Measurements from ENCODE around the gene C3orf20. TPM values are rescaled to one million over a fixed set of nuclear protein-coding genes. Genes with fewer than 3 reads are reported as not detected.
"Not testable (repeated sequence)": the region's sequence is repeated elsewhere in the genome, so short reads cannot be mapped to it uniquely, and the experiment has no call there.

The C3orf20 gene
- total RNA-seq, 2 donors from 2014 or later: 0.12 to 0.42 TPM

DNA sequence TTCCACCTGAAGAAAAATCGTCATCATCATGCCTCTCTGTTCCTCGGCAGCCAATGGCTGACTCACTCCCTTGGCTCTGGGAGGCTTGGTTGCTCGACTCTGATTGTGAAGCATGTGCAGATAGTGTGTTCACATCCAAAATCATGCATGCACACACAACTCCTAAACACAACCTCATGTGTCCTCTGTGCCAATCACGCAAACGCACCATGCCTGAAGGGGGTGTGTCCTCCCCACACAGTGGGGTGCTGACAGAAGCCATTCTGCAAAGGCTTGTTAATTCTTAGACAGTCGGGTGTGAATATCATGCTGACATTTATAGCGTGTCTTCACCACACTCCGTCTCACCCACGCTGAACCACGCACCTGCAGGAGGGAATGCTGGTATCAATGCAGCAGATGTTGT lies 34.8 kb upstream of the C3orf20 start:
- peaks cover 6% of the 10 kb centered on the region for H3K4me1 Mint-ChIP-seq
- no peak overlapping the region for H3K4me3 Mint-ChIP-seq
- peaks cover 33% of the 10 kb centered on the region for H3K27me3 Mint-ChIP-seq

DNA sequence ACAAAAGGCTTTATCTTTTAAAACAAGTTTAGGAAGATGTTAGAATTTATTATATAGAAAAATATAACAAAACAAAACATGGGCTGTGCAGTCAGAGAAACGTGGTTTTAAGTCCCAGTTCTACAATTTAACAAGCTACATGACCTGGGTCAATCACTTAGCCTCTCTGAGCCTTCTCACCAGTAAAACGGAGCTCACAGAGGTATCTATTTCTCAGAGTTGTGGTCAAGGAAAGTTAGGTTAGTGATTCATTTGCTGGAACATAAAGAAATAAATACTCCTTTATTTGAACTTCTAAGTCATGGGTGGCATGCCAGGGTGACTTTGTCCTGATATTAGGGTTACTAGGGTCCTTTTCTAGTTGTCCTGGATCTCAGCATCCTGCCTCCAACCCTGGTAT lies 34.2 kb upstream of the C3orf20 start:
- Mint-ChIP-seq H3K27me3 (peaks cover 29% of the 10 kb centered on the region), H3K4me1 (peaks cover 6% of the 10 kb centered on the region), H3K36me3 (ENCODE audit: low read depth) (no peaks in the 10 kb centered on the region), H3K4me3 (no peak overlapping the region), H3K27ac (no peak overlapping the region)
- ATAC-seq: no peak
- no peaks in the 10 kb centered on the region for H3K9me3 ChIP-seq (ENCODE audit: control insufficient read depth, low read length, poor library complexity, severe bottlenecking)
- DNase-seq: no peak

More for the DNA sequence above, 34.8 kb upstream of the C3orf20 start:
- no peak for ATAC-seq
- H3K27ac Mint-ChIP-seq: no peak overlapping the region
- no peak for DNase-seq
- no peaks in the 10 kb centered on the region for H3K9me3 ChIP-seq (ENCODE audit: control insufficient read depth, low read length, poor library complexity, severe bottlenecking)
- no peaks in the 10 kb centered on the region for H3K36me3 Mint-ChIP-seq (ENCODE audit: low read depth)

DNA sequence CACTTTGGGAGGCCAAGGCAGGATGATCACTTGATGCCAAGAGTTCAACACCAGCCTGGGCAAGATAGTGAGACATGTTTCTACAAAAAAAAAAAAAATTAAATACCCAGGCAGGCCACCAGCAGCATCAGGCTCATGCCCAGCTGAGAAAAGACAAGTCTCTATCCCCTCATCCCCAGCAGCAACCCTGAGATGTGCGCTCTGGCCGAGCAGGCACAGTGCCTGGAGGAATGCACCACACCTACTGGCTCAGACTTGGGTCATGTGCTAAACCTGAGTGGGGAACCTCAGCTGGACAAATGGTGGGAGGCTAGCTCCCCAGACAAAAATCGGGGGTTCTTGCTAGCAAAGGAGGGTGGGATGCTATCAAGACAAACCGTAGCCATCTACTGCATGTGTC lies 33.6 kb upstream of the C3orf20 start:
- H3K4me1 Mint-ChIP-seq: peaks cover 9% of the 10 kb centered on the region
- H3K27ac Mint-ChIP-seq: no peak overlapping the region
- no peak for ATAC-seq
- H3K4me3 Mint-ChIP-seq: no peak overlapping the region
- no peaks in the 10 kb centered on the region for H3K9me3 ChIP-seq (ENCODE audit: control insufficient read depth, low read length, poor library complexity, severe bottlenecking)
- no peaks in the 10 kb centered on the region for H3K36me3 Mint-ChIP-seq (ENCODE audit: low read depth)
- no peak for DNase-seq
- H3K27me3 Mint-ChIP-seq: peaks cover 26% of the 10 kb centered on the region

DNA sequence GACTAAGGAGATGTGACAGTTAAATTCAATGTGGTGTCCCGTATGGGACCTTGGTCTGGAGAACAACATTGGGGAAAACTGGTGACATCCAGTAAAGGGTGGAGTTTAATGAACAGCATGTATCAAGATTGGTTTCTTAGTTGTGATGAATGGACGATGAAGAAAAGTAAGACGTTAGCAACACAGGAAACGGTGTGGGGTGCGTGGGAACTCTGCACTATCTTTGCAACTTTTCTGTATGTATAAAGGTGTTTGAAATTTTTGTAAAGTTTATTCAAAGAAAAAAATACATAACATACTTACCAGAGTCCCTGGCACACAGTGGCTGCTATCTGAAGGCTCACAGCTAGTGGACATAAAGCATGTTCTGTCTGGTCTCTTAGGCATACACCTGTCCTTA lies 29.5 kb upstream of the C3orf20 start:
- no peak overlapping the region for H3K4me3 Mint-ChIP-seq
- peaks cover 5% of the 10 kb centered on the region for H3K27me3 Mint-ChIP-seq
- no peak for DNase-seq
- ATAC-seq: no peak
- peaks cover 28% of the 10 kb centered on the region for H3K4me1 Mint-ChIP-seq
- no peaks in the 10 kb centered on the region for H3K9me3 ChIP-seq (ENCODE audit: control insufficient read depth, low read length, poor library complexity, severe bottlenecking)
- no peak overlapping the region for H3K27ac Mint-ChIP-seq
- H3K36me3 Mint-ChIP-seq (ENCODE audit: low read depth): no peaks in the 10 kb centered on the region

DNA sequence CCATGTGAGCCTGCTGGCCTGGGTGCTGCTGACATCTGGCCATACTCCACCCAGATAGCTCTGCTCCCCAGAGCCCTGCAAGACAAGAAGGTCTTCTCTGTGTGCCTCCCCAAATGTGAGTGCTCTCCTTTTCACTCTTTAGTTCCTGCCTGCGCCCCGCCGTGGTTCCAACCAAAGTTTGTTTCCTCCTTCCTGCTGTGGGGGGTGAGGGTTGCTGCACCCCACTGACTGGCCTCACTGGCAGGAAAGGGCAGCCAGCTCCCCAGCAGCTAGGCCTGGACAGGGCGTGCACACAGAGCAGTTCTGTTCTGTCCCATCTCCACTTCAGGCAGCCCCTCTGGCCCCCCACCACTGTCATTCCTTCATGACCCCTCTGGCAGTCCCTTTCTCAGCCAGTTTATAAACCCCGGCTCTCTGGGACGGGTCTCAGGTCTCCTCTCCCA lies 28.8 kb upstream of the C3orf20 start:
- Mint-ChIP-seq H3K27me3 (peaks cover 5% of the 10 kb centered on the region), H3K4me1 (peaks cover 31% of the 10 kb centered on the region), H3K27ac (no peak overlapping the region), H3K4me3 (no peak overlapping the region), H3K36me3 (ENCODE audit: low read depth) (no peaks in the 10 kb centered on the region)
- ATAC-seq (no peak), DNase-seq (no peak)
- no peaks in the 10 kb centered on the region for H3K9me3 ChIP-seq (ENCODE audit: control insufficient read depth, low read length, poor library complexity, severe bottlenecking)

DNA sequence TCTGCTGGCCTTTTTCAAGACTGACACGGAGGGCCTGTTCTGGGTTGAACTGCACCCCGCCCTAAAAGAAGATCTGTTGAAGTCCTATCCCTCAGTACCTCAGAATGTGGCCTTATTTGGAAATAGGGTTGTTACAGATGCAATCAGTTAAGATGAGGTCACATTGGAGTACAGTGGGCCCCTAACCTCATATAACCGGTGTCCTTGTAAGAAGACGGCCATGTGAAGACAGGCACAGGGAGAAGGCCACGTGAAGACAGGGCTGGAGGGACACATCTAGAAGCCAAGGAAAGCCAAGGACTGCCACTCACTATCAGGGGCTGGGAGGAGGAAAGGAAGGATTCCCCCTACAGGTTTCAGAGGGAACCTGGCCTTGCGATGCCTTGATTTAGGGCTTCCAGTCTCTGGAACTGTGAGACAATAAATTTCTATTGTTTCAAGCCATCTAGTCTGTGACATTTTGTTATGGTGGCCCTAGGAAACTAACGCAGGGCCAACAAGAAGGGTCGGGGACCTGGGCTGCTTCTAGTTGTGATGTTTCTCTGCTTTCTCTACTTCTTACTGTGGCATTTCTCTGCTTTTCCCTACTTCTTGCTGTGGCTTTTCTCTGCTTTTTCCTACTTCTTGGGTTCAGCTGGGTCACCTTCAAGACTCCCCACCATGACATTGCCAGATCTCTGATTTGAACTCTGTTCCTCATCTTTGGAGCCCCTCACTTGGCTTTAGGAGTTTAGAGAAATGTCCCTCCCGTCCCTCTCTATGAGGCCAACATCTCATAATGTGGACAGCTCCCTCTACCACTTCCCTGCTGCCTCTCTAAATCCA lies 28.1 kb upstream of the C3orf20 start:
- no peak overlapping the region for H3K4me3 Mint-ChIP-seq
- DNase-seq (no peak), ATAC-seq (no peak)
- peaks cover 33% of the 10 kb centered on the region for H3K4me1 Mint-ChIP-seq
- peaks cover 5% of the 10 kb centered on the region for H3K27me3 Mint-ChIP-seq
- H3K36me3 Mint-ChIP-seq (ENCODE audit: low read depth): no peaks in the 10 kb centered on the region
- no peak overlapping the region for H3K27ac Mint-ChIP-seq
- no peaks in the 10 kb centered on the region for H3K9me3 ChIP-seq (ENCODE audit: control insufficient read depth, low read length, poor library complexity, severe bottlenecking)

DNA sequence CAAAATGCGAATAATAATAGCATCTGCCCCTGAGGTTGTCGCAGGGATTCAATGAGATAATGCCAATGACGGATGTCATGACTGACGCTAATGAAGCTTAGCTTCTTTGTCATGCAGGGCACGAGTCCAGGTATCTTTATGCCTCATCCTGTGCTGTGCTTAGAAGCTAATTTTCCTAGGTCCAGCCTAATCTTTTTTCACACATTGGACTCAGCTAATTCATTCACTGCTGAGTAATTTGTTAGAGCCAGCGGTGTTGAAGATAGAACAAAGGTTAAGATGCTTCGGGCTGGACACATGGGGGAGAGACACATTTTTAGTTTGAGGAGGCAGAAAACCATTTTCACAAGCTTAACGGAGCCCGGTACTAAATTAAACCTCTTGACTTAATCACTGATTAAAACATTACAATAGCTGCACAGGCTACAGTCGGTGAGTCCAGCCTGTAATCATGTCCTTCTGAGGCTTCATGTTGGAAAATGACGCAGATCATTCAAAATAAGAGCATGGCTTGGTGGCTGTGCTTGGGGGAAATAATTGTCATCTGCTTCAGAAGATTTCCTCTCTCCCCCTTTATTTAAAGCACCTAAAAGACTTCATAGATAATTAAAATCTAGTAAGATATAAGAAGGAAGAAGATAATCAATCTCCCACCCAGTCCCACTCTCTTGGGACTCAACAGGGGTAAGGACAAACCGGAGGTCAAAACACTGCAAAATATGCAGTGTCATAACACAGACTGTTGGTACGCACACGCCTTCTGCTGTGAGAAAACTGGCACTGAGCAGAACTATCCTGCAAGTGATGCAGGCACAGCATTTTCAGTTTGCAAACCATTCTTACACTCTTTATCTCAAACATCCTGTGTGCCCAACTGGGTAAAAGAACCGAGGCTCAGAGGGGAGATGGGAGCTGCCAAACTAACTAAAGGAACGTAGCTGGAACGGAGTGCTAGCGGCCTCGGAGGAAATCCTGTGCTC lies 26.7 kb upstream of the C3orf20 start:
- H3K4me1 Mint-ChIP-seq: peaks cover 39% of the 10 kb centered on the region
- H3K27ac Mint-ChIP-seq: peak overlapping the region; percentile 49
- H3K9me3 ChIP-seq (ENCODE audit: control insufficient read depth, low read length, poor library complexity, severe bottlenecking): no peaks in the 10 kb centered on the region
- H3K27me3 Mint-ChIP-seq: peaks cover 5% of the 10 kb centered on the region
- no peaks in the 10 kb centered on the region for H3K36me3 Mint-ChIP-seq (ENCODE audit: low read depth)
- DNase-seq: no peak
- H3K4me3 Mint-ChIP-seq: no peak overlapping the region
- no peak for ATAC-seq

DNA sequence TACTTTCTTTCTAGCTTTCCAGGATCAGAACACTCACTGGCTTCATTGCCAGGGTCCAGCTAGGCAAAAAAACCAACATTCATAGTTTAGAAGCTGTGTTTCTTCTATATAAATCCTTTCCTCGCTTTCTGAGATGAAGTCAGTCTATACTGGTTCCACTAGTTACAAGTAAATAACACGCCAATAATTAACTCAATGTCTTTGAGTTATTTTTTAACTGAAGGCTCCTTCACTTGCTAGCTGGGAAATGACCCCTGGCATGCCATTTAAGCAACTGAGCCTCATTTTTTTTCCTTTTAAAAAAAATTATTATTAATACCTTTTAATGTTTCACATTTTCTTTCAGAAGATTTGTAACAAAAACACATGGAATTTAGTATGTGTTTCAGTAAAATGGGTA lies 25.5 kb upstream of the C3orf20 start:
- peak overlapping the region; percentile 99 for H3K27ac Mint-ChIP-seq
- H3K4me1 Mint-ChIP-seq: peaks cover 41% of the 10 kb centered on the region
- ATAC-seq (no peak), DNase-seq (no peak)
- H3K9me3 ChIP-seq (ENCODE audit: control insufficient read depth, low read length, poor library complexity, severe bottlenecking): no peaks in the 10 kb centered on the region
- no peaks in the 10 kb centered on the region for H3K36me3 Mint-ChIP-seq (ENCODE audit: low read depth)
- peaks cover under 1% of the 10 kb centered on the region for H3K27me3 Mint-ChIP-seq
- H3K4me3 Mint-ChIP-seq: no peak overlapping the region

DNA sequence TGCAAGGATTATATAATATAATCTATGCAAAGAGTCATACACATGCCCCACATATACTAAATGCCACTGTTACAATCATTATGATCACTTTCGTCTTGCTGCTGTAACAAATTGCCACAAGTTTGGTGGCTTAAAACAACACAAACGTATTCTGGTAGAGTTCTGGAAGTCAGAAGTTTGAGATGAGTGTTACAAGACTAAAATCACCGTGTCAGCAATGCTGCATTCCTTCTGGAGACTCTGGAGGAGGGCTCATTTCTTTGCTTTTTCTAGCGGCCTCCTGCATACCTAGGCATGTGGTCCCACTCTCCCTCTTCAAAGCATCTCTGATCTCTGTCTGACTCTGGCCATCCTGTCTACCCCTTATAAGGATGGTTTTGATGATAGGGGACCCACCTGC lies 24.7 kb upstream of the C3orf20 start:
- DNase-seq (no peak), ATAC-seq (no peak)
- no peaks in the 10 kb centered on the region for H3K9me3 ChIP-seq (ENCODE audit: control insufficient read depth, low read length, poor library complexity, severe bottlenecking)
- Mint-ChIP-seq H3K4me1 (peaks cover 38% of the 10 kb centered on the region), H3K4me3 (peak overlapping the region; percentile 96), H3K27me3 (no peaks in the 10 kb centered on the region), H3K27ac (peak overlapping the region; percentile 99), H3K36me3 (ENCODE audit: low read depth) (no peaks in the 10 kb centered on the region)

DNA sequence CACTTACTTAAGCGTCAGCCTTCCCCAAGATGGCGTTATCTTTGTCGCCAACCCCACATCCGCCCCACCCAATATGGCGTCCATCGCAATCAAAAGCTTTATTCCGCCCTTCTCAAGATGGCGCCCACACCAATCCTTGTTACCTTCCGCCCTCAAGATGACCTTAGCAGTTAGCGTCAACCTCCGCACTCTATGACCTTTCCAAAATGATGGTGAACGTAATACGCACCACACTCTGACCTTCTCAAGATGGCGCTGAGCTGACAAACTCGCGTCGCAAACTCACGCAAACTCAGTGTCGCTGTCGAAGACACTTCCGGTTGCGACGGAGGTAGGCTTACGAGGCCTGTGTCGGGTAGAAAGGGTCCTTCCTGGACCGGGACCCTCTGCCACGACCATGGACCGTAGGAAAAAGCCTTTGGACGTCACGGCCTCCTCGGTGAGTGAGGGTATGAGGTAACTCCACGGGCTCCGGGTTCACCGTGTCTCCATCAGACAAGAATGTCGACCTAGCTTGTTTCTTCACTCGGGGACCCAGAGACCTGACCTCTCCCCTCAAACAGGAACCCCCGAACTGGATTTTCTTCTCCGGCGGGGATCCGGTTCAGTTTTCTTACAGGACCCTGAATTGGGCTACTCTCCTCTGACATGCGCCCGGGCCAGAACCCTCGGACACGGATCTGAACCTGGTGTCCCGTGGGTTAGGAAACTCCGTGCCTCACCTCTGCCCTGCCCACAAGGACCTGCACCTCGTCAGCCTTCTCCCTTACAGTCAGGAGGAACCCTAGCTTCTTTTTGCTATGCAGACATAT lies 23.3 kb upstream of the C3orf20 start, which contains the start of gene CCDC174:
Gene CCDC174, plus strand, starts transcription at position 323 of the 812 bp plus-strand sequence. Its CDS starts 75 bp downstream, at position 398.
- H3K4me1 Mint-ChIP-seq: peaks cover 35% of the 10 kb centered on the region
- ATAC-seq (peak; percentile 98), DNase-seq (peak; percentile 81 to 92 (median 89))
- no peaks in the 10 kb centered on the region for H3K27me3 Mint-ChIP-seq
- H3K36me3 Mint-ChIP-seq (ENCODE audit: low read depth): peaks cover 2% of the 10 kb centered on the region
- H3K4me3 Mint-ChIP-seq: peak within 1 kb of the TSS; percentile 96
- peak within 1 kb of the TSS; percentile 99 for H3K27ac Mint-ChIP-seq
- H3K9me3 ChIP-seq (ENCODE audit: control insufficient read depth, low read length, poor library complexity, severe bottlenecking): no peaks in the 10 kb centered on the region

DNA sequence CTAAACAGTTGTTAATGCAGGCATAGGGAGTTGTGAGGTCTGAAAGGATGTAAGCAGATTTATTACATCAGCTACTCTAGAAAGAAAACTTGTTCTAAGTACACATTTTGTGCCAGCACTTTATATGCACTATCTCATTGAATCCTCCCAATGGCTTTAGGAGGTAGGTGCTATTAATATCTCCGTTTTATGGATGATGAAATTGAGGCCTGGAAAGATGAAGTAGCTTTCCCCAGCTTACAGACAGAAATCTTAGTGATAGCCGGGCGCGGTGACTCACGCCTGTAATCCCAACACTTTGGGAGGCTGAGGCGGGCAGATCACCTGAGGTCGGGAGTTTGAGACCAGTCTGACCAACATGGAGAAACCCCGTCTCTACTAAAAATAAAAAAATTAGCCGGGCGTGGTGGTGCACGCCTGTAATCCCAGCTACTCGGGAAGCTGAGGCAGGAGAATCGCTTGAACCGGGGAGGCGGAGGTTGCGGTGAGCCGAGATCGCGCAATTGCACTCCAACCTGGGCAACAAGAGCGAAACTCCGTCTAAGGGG lies 22.5 kb upstream of the C3orf20 start:
- not testable (repeated sequence) for H3K36me3 Mint-ChIP-seq (ENCODE audit: low read depth); DNase-seq; H3K27me3 Mint-ChIP-seq; H3K9me3 ChIP-seq (ENCODE audit: control insufficient read depth, low read length, poor library complexity, severe bottlenecking); ATAC-seq
- H3K4me3 Mint-ChIP-seq: peak overlapping the region; percentile 96
- H3K27ac Mint-ChIP-seq: peak overlapping the region; percentile 99
- H3K4me1 Mint-ChIP-seq: peaks cover 34% of the 10 kb centered on the region

DNA sequence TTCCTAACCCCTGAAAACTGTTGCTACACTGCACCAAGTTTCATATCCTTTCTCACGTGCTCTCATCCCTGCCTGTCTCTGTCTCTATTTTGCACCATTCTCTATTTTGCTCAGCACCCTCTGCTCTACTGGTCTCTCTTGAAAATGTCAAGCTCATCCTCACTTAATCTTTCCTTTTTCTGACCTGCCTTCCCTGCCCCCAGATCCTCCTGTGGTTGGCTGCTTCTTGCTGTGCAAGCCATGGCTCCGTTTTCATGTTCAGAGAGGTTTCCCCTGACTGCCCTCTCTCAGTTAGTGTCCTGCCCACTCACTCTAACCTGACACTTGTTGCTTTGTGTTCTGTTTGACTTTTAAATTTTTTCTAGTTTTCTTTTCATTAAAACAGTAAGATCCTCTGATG lies 17.4 kb upstream of the C3orf20 start:
- Mint-ChIP-seq H3K4me1 (peaks cover 18% of the 10 kb centered on the region), H3K36me3 (ENCODE audit: low read depth) (peaks cover 10% of the 10 kb centered on the region), H3K4me3 (no peak overlapping the region), H3K27ac (peak overlapping the region; percentile 85), H3K27me3 (no peaks in the 10 kb centered on the region)
- ATAC-seq (no peak), DNase-seq (no peak)
- H3K9me3 ChIP-seq (ENCODE audit: control insufficient read depth, low read length, poor library complexity, severe bottlenecking): no peaks in the 10 kb centered on the region

Measured in T-helper 17 cell (primary cell).